MCF 10A (cell line): ENCODE measurements around the gene SNX14. TPM values are rescaled to one million over a fixed set of nuclear protein-coding genes. Genes with fewer than 3 reads are reported as not detected.
A peak's percentile ranks its signal among the peaks of the same experiment; 100 is the strongest.

ENCODE experiments used
- BruUV-seq: library from RNA; stranded (reverse); fragments of 400-500 nt; replicated peaks from 2 replicates; lab custom pipeline; 2021; lab: Mats Ljungman, UMichigan
- CTCF ChIA-PET: fragments of 300-600 bp; sonication (Branson Sonifier 250); formaldehyde crosslinking; extraction: SDS; loops from one replicate; lab custom pipeline; 2021; ENCODE audit warnings: antibody characterized with exemption, inconsistent platforms; lab: Yijun Ruan, JAX
- POLR2A ChIA-PET: fragments of 300-600, 350-650 bp; sonication (Branson Sonifier 250); formaldehyde crosslinking; extraction: SDS; loops from one replicate; lab custom pipeline; 2020; ENCODE audit warnings: antibody characterized with exemption, inconsistent platforms; lab: Yijun Ruan, JAX
- DNase-seq: peaks from one replicate; pipeline ENCODE4 v3.0.0-alpha.2; 2018; ENCODE audit not compliant: unreplicated experiment
- H3K27ac Mint-ChIP-seq: one replicate; pipeline ENCODE4 v1.8.0; 2022; ENCODE audit warnings: mild to moderate bottlenecking, low read depth, mixed read lengths; ENCODE audit not compliant: unreplicated experiment
- H3K27me3 Mint-ChIP-seq: one replicate; pipeline ENCODE4 v1.8.0; 2022; ENCODE audit warnings: mixed read lengths; ENCODE audit not compliant: insufficient read depth, unreplicated experiment
- H3K36me3 Mint-ChIP-seq: one replicate; pipeline ENCODE4 v1.8.0; 2022; ENCODE audit warnings: mild to moderate bottlenecking, moderate library complexity, mixed read lengths; ENCODE audit not compliant: insufficient read depth, unreplicated experiment
- H3K4me1 Mint-ChIP-seq: one replicate; pipeline ENCODE4 v1.8.0; 2022; ENCODE audit warnings: mixed read lengths; ENCODE audit not compliant: insufficient read depth, unreplicated experiment
- H3K4me3 Mint-ChIP-seq: one replicate; pipeline ENCODE4 v1.8.0; 2022; ENCODE audit warnings: mild to moderate bottlenecking, moderate library complexity, mixed read lengths; ENCODE audit not compliant: unreplicated experiment
- H3K9me3 Mint-ChIP-seq: one replicate; pipeline ENCODE4 v1.8.0; 2022; ENCODE audit warnings: mixed read lengths; ENCODE audit not compliant: unreplicated experiment
- intact Hi-C: fragments of 100-400 bp; cut with micrococcal nuclease; formaldehyde crosslinking; loops from 2 replicates; pipeline ENCODE4 v1.14.1; 2022
- total RNA-seq: library from RNA; stranded (reverse); gene quantifications from 2 replicates; pipeline ENCODE4 v1.2.3, GENCODE V29; 2022
- TF ChIP-seq, protein P1 (sequence below): fragments of 200-600 bp; IDR thresholded peaks from one replicate; pipeline ENCODE4 v1.8.0; 2022; ENCODE audit warnings: antibody characterized with exemption, mild to moderate bottlenecking; ENCODE audit not compliant: unreplicated experiment

SNX14 gene
- total RNA-seq, 1 experiment from 2014 or later: 71.6 TPM

DNA sequence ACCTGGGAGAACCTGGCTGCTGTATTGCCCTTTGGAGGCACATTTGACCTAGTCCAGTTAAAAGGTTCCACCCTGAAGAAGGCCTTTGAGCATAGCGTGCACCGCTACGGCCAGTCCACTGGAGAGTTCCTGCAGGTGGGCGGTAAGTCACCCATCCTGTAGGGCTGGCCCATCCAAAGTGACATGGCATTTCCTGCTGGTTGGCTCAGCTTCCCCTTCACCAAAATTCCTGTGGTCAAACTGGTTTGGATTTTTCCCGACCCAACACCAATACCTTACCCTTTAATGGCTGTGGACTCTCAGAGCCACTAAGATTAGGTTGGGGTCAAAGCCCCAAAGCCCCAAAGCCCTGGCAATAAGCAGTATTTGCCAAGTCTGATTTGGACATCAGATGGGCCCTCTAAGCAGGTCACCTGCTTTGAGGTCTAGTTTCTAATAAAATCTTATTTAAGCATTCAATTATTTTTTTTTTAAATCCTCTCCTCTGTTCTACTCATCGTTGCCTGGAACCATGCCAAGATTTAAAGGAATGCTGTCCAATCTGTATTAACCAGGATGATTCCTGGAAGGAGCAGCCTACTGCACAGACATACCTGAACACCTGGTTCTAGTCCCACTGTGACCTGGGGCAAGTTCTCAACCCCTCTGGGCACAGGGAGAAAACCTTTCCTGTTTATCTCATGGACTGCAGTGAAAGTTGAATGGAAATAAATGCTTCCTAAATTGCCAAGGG, 103.0 kb downstream of the SNX14 start:
- Mint-ChIP-seq H3K4me1 (peaks cover 23% of the 10 kb centered on the region), H3K9me3 (no peaks in the 10 kb centered on the region), H3K36me3 (peaks cover 8% of the 10 kb centered on the region), H3K27me3 (no peaks in the 10 kb centered on the region), H3K27ac (no peak overlapping the region), H3K4me3 (no peak overlapping the region)
- TF ChIP-seq, protein P1, sequence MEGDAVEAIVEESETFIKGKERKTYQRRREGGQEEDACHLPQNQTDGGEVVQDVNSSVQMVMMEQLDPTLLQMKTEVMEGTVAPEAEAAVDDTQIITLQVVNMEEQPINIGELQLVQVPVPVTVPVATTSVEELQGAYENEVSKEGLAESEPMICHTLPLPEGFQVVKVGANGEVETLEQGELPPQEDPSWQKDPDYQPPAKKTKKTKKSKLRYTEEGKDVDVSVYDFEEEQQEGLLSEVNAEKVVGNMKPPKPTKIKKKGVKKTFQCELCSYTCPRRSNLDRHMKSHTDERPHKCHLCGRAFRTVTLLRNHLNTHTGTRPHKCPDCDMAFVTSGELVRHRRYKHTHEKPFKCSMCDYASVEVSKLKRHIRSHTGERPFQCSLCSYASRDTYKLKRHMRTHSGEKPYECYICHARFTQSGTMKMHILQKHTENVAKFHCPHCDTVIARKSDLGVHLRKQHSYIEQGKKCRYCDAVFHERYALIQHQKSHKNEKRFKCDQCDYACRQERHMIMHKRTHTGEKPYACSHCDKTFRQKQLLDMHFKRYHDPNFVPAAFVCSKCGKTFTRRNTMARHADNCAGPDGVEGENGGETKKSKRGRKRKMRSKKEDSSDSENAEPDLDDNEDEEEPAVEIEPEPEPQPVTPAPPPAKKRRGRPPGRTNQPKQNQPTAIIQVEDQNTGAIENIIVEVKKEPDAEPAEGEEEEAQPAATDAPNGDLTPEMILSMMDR: no peak
- peak; percentile 60 for DNase-seq
- BruUV-seq: no TSS peak
- ChIA-PET POLR2A (no interaction called here), CTCF (interaction anchor here (0.6 to 5.2 kb wide), 5 partner anchors 7 to 136 kb away, joined by 3 to 78 read pairs (median 8); no protein-coding TSS in a partner anchor)
- intact Hi-C loops: no loop called here

DNA sequence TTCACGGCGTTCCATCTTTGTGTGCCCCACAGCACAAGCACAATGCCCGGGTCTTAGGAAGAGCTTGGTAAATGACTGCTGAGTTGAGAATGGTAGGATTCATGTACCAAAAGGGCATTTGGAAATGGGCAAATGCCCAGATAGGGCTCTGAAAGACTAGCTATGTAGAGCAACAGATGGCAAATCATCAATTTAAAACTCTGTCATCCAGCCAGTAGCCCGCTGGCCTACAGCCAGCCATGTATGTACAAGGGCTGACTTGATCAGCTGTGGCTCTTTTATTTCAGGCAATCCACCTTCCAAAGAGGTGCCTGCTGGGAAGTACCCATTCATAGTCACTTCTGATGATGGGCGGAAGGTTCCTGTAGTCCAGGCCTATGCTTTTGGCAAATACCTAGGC, 108.7 kb downstream of the SNX14 start:
- ChIA-PET POLR2A (interaction anchor here (1.6 to 4.4 kb wide), 3 partner anchors 22 to 123 kb away, joined by 4 to 26 read pairs (median 18); partner anchors contain the start of gene NT5E), CTCF (interaction anchor here (0.6 to 10.8 kb wide), 15 partner anchors 9 to 141 kb away, joined by 3 to 285 read pairs (median 20); partner anchors contain the start of gene NT5E)
- peaks cover 6% of the 10 kb centered on the region for H3K4me1 Mint-ChIP-seq
- intact Hi-C loops: no loop called here
- H3K27me3 Mint-ChIP-seq: no peaks in the 10 kb centered on the region
- peaks cover 11% of the 10 kb centered on the region for H3K36me3 Mint-ChIP-seq
- H3K9me3 Mint-ChIP-seq: no peaks in the 10 kb centered on the region
- no peak for DNase-seq
- TF ChIP-seq, protein P1: no peak
- no peak overlapping the region for H3K4me3 Mint-ChIP-seq
- no TSS peak for BruUV-seq
- H3K27ac Mint-ChIP-seq: no peak overlapping the region

DNA sequence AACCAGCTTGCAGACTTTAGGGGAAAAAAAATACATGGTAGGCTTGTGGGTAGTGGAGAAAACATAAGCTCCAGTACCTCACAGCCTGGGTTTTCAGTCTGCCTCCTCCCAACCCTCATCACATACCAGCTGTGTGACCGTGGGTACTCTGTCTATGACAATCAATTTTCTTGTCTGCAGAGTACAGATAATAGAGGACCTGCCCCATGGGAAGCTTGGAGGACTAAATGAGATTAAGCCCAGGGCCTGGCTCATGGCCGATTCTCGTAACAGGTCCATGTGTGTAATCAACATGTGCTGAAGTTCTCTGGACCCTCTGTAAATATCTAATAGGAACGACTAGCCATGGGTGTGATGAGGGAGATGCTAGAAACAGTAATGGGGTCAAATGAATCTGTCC, 109.8 kb downstream of the SNX14 start:
- peaks cover 6% of the 10 kb centered on the region for H3K4me1 Mint-ChIP-seq
- no peaks in the 10 kb centered on the region for H3K9me3 Mint-ChIP-seq
- H3K4me3 Mint-ChIP-seq: no peak overlapping the region
- TF ChIP-seq, protein P1: no peak
- H3K36me3 Mint-ChIP-seq: peaks cover 11% of the 10 kb centered on the region
- no peak overlapping the region for H3K27ac Mint-ChIP-seq
- no peak for DNase-seq
- no TSS peak for BruUV-seq
- intact Hi-C loops: loop anchor here (1.0 kb wide), 3 partner anchors 34 to 129 kb away; partner anchors contain the start of gene NT5E
- ChIA-PET POLR2A (interaction anchor here (1.2 to 4.4 kb wide), 5 partner anchors 11 to 122 kb away, joined by 4 to 26 read pairs (median 8); partner anchors contain the start of gene NT5E), CTCF (interaction anchor here (0.6 to 10.8 kb wide), 36 partner anchors 7 to 525 kb away, joined by 3 to 285 read pairs (median 5); partner anchors contain the start of gene NT5E)
- H3K27me3 Mint-ChIP-seq: no peaks in the 10 kb centered on the region
